SH-SY5Y (cell line): Measurements from ENCODE around the gene SPC25.

Experiments
- GATA2 ChIP-seq: IDR thresholded peaks from 2 replicates; pipeline ENCODE4 v1.6.1; 2011; ENCODE audit warnings: mild to moderate bottlenecking, low read depth, low read length
- GATA3 ChIP-seq: IDR thresholded peaks from 2 replicates; pipeline ENCODE4 v1.6.1; 2011; ENCODE audit warnings: low read depth, mild to moderate bottlenecking, low read length, moderate library complexity

Gene SPC25

DNA sequence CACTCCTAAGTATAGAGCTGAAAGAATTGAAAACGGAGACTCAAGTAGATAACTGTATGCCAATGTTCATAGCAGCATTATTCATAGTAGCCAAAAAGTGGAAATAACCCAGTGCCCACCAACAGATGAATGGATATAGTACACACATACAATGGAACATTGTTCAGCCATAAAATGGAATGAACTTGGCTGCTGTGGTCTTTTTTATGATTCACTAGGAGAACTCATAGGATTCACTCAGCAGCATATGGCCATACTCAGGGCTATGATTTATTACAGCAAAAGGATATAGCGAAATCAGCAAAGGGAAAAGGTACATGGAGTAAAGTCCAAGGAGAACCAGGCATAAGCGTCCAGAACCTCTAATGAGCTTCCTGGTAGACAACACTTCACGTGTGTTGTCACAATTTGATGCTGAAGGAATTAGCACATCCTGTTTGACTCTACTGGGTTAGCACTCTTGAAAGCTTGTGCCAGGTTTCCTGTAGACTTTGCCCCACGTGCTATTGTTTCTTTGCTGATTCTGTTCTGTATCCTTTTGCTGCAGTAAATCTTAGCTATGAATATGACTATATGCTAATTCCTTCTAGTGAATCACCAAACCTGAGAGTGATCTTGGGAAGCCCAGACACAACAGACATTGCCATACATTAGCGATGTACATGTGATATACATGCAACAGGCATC is 15.7 kb downstream of the SPC25 start:
- TF ChIP-seq GATA3 (no peak), GATA2 (no peak)

DNA sequence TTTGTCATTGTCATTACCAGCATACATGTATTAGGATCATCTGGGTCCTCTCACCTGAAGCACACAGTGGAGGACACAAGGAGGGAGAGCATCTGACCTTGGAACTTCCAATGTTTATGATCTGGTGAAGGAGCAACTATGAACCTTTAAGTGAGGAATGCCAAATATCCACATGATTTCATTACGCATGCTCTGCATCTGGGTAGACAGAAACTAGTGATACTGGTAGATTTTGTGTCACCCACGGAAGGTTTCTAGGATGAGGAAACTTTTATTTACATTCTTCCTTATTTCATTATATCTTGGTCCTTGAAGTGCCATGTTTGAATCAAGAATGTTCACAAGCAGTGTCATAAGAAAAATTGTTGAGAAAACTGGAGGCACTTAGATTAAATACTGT is 32.1 kb downstream of the SPC25 start:
- no peak for TF ChIP-seq GATA2
- no peak for TF ChIP-seq GATA3

DNA sequence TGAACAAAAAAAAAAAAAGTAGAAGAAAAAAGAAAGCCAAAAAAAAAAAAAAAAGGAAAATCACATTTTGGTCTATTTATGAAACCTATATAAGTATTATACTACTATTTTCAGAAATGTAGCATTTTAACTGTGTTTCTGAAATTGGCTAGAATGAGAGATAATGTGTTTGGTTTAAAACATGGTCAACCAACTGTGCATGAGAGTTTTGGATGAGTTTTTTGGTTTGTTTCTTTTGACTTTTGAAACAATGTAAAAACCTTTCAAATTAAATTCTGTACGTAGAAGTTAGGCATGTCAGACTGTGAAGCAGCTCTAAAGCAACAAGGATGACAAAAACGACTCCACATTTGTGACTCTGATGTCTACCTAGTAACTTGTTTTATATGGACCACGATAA is 34.6 kb downstream of the SPC25 start:
- TF ChIP-seq GATA2 (no peak), GATA3 (no peak)

DNA sequence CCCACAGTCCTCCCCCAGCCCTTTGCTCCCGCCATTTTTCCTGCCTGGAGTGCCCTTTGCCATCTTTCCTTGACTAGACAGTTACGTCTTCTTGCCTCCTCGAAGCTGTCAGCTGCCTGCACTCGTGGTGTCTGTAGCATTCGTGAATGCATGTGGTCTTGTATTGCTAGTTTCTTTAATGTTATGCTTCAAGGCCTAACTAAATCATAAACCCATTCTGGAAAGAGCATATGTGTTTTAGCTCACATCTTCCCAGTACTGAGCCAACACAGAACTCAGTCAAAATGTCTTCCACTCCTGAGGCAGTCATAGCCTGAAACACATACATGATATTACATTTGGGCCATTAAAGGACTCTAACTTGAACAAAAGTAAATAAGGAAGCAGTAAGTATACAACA is 35.6 kb downstream of the SPC25 start:
- TF ChIP-seq GATA3 (no peak), GATA2 (no peak)

DNA sequence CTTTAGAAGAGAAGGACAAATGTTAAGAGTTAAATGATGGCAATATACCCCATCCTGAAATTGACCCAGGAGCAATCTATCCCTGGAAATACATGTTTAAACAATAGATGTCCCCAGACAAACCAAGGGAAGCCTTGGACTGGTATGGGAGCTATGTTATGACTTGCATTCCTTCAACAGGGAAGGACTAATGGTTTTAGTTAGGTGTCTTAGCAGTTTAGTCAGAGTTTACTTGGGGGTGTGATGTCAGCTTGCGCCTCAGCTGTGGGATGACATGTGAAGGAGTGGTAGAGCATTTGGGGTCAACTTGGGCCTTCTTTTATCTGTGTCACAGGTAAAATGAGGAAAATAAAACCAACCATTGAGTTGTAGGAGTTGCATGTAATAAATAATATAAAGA is 36.8 kb downstream of the SPC25 start:
- TF ChIP-seq GATA3 (no peak), GATA2 (no peak)

DNA sequence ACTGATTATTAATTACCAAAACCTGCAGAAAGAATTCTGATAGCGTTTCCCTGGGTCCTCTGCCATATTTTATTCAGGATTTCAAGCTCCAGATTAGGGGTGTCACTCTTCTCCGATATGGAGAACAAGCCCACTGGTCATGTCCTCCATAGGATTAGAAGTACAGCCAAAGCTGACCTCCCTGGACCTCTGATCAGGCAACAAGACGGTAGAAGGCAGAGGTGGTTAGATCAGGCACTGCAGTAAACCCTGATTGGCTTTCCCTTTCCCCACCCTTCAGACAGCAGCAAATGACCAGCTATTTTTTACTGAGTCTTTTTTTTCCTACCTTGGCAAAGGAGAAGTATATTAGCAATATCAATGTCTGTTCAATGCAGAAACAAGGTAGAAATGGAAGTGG is 37.7 kb downstream of the SPC25 start:
- TF ChIP-seq GATA3: no peak
- TF ChIP-seq GATA2: no peak

DNA sequence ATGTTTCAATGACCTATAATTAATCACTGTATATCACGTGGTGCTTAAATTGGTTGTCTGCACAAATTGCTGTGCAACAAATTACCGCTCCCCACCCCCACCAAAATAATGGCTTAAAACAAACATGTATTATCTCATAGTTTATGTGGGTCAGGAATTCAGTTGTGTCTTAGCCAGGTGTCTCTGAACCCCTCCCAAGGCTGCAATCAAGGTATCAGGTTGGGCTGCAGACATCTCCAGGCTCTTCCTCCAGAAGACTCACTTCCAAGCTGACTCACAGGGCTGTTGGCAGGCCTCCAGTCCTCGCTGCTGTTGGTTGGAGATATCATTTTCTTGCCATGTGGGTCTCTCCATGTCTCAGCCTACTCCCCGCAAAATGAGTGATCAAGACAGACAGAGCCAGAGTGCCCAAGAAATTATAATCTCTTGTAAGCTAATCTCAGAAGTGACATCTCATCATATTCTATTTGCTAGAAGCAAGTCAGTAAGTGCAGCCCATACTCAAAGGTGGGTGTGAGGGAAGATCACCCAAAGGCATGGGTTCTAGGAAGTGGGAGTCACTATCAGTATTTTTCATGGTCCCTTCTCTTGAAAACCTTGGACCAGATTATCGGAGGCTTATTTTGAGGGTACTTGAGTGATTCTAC is 38.4 kb downstream of the SPC25 start:
- TF ChIP-seq GATA3: no peak
- no peak for TF ChIP-seq GATA2

DNA sequence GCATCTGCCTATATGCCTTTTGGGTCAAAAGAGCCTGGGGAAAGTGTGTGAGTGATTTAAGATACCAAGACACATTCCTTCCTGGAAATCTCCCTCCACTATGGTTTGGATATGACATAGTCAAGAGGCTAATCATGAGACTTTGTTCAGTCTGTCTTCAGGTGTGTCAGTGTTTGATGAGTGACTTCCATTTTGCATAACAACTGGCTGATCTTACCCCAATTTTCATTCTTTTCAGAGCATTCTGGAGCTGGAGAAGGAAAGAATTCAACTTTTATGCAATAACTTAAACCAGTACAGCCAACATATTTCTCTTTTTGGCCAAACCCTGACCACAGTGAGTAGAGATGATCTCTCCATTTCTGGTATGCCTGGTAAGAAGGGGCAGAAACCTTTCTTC is 39.4 kb downstream of the SPC25 start:
- TF ChIP-seq GATA2 (no peak), GATA3 (no peak)

DNA sequence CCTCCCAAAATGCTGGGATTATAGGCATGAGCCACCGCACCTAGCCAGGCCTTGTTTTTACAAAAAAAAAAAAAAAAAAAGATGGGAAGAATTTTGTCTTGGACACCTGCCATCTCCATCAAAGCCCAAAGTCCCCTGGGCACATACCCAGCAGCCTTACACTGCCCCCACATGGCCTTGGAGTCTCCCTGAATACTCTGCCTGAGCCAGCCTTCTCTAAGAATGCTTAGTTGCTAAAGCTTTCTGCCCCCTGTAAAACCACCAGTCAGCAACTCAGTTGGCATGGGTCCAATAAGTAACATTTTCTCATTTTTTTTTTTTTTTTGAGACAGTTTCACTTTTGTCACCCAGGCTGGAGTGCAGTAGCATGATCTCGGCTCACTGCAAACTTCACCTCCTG is 40.6 kb downstream of the SPC25 start:
- TF ChIP-seq GATA3: no peak
- TF ChIP-seq GATA2: no peak

DNA sequence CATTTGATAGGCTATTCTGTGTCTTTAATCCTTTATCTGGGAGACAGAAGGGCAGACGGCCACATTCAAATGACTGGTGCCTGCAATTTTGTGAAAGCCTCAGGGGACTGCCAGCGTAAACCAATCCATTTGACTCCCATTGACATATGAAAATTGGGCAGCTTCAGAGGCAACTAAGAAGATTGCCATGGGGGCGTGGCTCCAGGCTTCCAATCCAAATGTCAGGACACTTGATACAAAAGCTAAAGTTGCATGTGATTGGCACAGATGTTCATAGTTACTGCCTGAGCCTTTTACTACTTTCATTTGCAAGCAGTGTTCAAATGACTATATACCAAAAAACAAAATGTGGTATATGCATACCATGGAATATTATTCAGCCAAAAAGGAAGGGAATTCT is 42.0 kb downstream of the SPC25 start:
- TF ChIP-seq GATA3 (no peak), GATA2 (no peak)

DNA sequence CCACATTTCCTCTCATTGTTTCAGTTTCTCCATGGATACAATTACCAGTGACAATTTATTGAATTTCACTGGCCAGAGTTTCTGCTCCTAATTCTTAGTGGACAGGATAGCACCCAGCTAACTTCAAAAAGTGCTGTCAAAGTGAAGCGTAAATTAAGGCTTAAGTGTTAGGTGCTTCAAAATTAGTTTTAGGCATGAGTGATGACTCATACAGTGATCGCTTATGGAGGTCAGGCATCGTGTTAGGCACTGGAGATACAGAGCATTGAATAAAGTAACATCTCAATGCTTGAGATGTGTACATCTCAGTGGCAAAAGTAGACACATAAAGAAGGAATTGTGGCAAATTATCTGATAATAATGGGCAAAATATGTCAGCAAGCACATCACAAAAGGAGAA is 47.0 kb downstream of the SPC25 start:
- TF ChIP-seq GATA3: no peak
- TF ChIP-seq GATA2: no peak

DNA sequence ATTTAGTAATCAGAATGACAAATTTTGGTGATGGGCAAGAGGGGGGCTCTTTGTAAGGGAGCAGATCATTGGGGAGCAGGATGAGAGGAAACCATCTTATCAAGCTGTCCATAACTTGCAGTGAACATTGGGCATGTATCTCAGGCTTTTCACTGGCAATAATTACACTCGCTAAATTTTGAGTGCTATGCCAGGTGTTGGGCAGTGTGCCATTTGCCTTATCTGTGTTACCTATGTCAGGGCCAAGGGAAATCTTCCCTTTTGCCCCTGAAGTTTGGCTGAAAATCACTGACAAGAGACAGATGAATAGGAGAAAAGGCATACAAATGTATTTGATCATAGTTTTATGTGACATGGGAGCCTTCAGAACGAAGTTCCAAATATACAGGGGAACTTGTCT is 48.8 kb downstream of the SPC25 start:
- TF ChIP-seq GATA2 (no peak), GATA3 (no peak)

DNA sequence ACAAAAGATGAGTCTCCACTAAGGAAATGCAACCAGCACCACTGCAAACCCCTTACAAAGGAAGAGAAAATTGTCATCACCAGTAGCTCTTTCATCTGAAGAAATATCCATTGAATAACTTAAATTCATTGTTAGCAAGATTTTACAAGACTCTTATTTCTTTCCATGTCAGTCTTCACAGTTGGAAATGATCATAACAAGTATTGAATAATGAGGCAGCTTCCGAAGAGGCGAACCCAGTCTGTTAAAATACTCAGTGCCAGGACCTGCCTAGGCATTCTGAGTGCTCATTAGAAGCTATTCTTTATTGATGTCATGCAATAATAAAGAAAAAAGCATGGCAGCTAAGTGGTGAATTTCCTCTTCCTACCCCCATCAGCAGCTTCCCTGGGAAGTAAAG is 54.3 kb downstream of the SPC25 start:
- TF ChIP-seq GATA3 (no peak), GATA2 (no peak)

DNA sequence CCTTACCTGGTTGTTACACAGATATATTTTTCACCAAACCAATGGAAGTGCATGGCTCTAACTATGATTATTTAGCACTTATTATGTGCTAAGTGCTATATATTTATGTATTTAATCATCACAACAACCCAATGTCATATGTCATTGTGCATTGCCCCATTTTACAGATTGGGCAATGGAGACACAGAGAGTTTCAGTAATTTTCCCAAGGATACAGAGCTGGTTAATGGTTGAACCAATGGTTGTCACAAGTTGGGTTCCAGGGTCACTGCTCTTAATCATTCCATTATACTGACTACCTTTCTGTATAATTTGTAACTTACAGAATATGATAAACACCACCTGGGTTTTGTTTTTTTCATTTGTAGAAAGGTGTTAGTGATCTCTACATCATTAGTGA is 58.6 kb downstream of the SPC25 start:
- no peak for TF ChIP-seq GATA2
- no peak for TF ChIP-seq GATA3

DNA sequence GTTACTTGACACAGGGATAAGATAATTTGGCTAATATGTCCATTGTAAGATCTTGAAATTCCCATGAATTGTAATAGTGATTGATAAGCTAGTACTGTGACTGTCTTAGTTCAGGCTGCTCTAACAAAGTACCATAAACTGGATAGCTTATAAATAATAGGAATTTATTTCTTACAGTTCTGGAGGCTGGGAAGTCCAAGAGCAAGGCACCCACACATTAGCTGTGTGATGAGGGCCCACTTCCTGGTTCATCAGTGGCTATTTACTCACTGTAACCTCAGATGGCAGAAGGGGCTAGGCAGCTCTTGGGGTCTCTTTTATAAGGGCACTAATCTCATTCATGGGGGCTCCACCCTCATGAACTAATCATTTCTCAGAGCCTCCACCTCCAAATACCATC is 59.3 kb downstream of the SPC25 start:
- no peak for TF ChIP-seq GATA2
- no peak for TF ChIP-seq GATA3
